ENCODE measurements around the gene NIP7. TPM values are rescaled to one million over a fixed set of nuclear protein-coding genes. Genes with fewer than 3 reads are reported as not detected.

NIP7 gene
- polyA plus RNA-seq, 1 donor (not counting 4 experiments of a cell fraction or from before 2014, with no cell fraction given): 31.3 TPM

GRCh38 chr16:69345923-69346322, 6.4 kb downstream of the NIP7 start:
- H2AFZ ChIP-seq (ENCODE audit: control insufficient read depth, low read length): no peak overlapping the region
- no peak for DNase-seq (ENCODE audit: low read depth, low spot score)
- H3K4me1 ChIP-seq (ENCODE audit: control insufficient read depth, extremely low read depth, insufficient read depth, low read length): peaks cover 11% of the 10 kb centered on the region
- no peaks in the 10 kb centered on the region for H3K9me3 ChIP-seq (ENCODE audit: control insufficient read depth, low read depth, low read length)
- no peaks in the 10 kb centered on the region for H3K27me3 ChIP-seq (ENCODE audit: control insufficient read depth, extremely low read depth, insufficient read depth, low read length)
- H3K4me2 ChIP-seq (ENCODE audit: control insufficient read depth, extremely low read depth, insufficient read depth, low read depth, low read length): no peak overlapping the region
- dilution Hi-C loops (cut with MboI; ENCODE audit: extremely low pct_ligation_motif_present, low sequenced_read_pairs): no loop called here
- H3K27ac ChIP-seq (ENCODE audit: control insufficient read depth, insufficient read depth, low read length): no peak overlapping the region
- peaks cover 2% of the 10 kb centered on the region for H3K9me1 ChIP-seq (ENCODE audit: control insufficient read depth, extremely low read depth, insufficient read depth, low read length)
- H4K20me1 ChIP-seq (ENCODE audit: control insufficient read depth, extremely low read depth, insufficient read depth, low read length): no peaks in the 10 kb centered on the region
- peaks cover 12 to 23% of the 10 kb centered on the region in 2 experiments for H3K36me3 ChIP-seq (ENCODE audit: control insufficient read depth in 2 of 2, extremely low read depth in 1 of 2, insufficient read depth in 2 of 2, low read length in 2 of 2)
- no peak overlapping the region for H3K4me3 ChIP-seq (ENCODE audit: control insufficient read depth in 2 of 3, extremely low read depth in 1 of 3, insufficient read depth in 2 of 3, low read depth in 1 of 3, low read length in 3 of 3)
- H3K79me2 ChIP-seq (ENCODE audit: control insufficient read depth, insufficient read depth, low read length): peaks cover 16% of the 10 kb centered on the region
- FAIRE-seq: no peak
- no peak for TF ChIP-seq EZH2 (IDR thresholded peaks at IDR 0.05; ENCODE audit: low read length)
- no peak for TF ChIP-seq CTCF (optimal IDR thresholded peaks at IDR 0.05 in 1 of 3, IDR thresholded peaks at IDR 0.05 in 1 of 3, conservative IDR thresholded peaks at IDR 0.05 in 1 of 3; ENCODE audit: extremely low read depth in 1 of 3, insufficient read depth in 2 of 3, low read length in 3 of 3)
- no peak overlapping the region for H3K9ac ChIP-seq (ENCODE audit: control insufficient read depth, extremely low read depth, insufficient read depth, low read length)

GRCh38 chr16:69346683-69347082, 7.1 kb downstream of the NIP7 start:
- no peak overlapping the region for H3K9ac ChIP-seq (ENCODE audit: control insufficient read depth, extremely low read depth, insufficient read depth, low read length)
- H2AFZ ChIP-seq (ENCODE audit: control insufficient read depth, low read length): no peak overlapping the region
- DNase-seq (ENCODE audit: low read depth, low spot score): no peak
- no peak for FAIRE-seq
- no peaks in the 10 kb centered on the region for H3K9me3 ChIP-seq (ENCODE audit: control insufficient read depth, low read depth, low read length)
- TF ChIP-seq CTCF (optimal IDR thresholded peaks at IDR 0.05 in 1 of 3, IDR thresholded peaks at IDR 0.05 in 1 of 3, conservative IDR thresholded peaks at IDR 0.05 in 1 of 3; ENCODE audit: extremely low read depth in 1 of 3, insufficient read depth in 2 of 3, low read length in 3 of 3): no peak
- TF ChIP-seq EZH2 (IDR thresholded peaks at IDR 0.05; ENCODE audit: low read length): no peak
- peaks cover 7 to 19% of the 10 kb centered on the region in 2 experiments for H3K36me3 ChIP-seq (ENCODE audit: control insufficient read depth in 2 of 2, extremely low read depth in 1 of 2, insufficient read depth in 2 of 2, low read length in 2 of 2)
- H3K27me3 ChIP-seq (ENCODE audit: control insufficient read depth, extremely low read depth, insufficient read depth, low read length): no peaks in the 10 kb centered on the region
- peaks cover 8% of the 10 kb centered on the region for H3K79me2 ChIP-seq (ENCODE audit: control insufficient read depth, insufficient read depth, low read length)
- dilution Hi-C loops (cut with MboI; ENCODE audit: extremely low pct_ligation_motif_present, low sequenced_read_pairs): no loop called here
- H3K9me1 ChIP-seq (ENCODE audit: control insufficient read depth, extremely low read depth, insufficient read depth, low read length): peaks cover 2% of the 10 kb centered on the region
- H3K4me2 ChIP-seq (ENCODE audit: control insufficient read depth, extremely low read depth, insufficient read depth, low read depth, low read length): no peak overlapping the region
- H3K4me3 ChIP-seq (ENCODE audit: control insufficient read depth in 2 of 3, extremely low read depth in 1 of 3, insufficient read depth in 2 of 3, low read depth in 1 of 3, low read length in 3 of 3): no peak overlapping the region
- H3K27ac ChIP-seq (ENCODE audit: control insufficient read depth, insufficient read depth, low read length): no peak overlapping the region
- no peaks in the 10 kb centered on the region for H4K20me1 ChIP-seq (ENCODE audit: control insufficient read depth, extremely low read depth, insufficient read depth, low read length)
- H3K4me1 ChIP-seq (ENCODE audit: control insufficient read depth, extremely low read depth, insufficient read depth, low read length): peaks cover 3% of the 10 kb centered on the region
